ENCODE data around the gene SAMD4B. TPM values are rescaled to one million over a fixed set of nuclear protein-coding genes. Genes with fewer than 3 reads are reported as not detected.

The SAMD4B gene
- total RNA-seq, 4 donors from 2014 or later = 55.9 to 87.7 (median 73.2) TPM

DNA sequence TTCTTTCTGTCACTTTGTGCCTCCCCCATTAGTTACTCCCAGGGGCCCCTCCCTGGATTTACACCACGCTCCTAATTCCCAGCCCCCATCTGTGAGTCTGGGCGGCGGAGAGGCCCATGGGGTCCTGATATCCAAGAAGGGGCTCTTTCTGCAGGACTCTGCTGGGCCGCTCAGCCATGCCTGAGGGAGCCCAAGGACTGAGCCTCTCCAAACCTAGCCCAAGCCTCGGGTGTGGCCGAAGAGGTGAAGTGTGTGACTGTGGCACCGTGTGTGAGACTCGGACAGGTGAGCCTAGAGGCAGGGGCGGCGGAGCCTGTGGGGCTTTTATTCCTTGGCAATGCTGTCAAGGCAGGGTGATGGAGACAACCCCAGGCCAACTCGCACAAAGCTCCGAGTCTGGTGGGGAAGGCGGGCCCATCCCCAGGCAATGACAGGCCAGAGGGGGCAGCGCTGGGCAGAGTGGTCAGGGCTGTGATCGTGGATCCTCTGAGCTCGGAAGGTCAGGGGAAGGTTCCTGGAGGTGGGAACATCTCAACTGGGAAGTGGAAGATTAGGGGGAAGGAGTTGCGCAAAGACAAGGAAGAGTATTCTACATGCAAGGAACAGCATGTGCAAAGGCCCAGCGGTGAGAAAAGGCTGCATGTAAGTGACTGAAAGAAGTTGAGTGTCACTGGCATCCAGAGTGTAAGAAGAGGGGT, 71.8 kb downstream of the SAMD4B start:
- ATAC-seq (ENCODE audit: low FRiP score) (no peak), DNase-seq (ENCODE audit: low spot score) (no peak)
- TF ChIP-seq, protein P1, sequence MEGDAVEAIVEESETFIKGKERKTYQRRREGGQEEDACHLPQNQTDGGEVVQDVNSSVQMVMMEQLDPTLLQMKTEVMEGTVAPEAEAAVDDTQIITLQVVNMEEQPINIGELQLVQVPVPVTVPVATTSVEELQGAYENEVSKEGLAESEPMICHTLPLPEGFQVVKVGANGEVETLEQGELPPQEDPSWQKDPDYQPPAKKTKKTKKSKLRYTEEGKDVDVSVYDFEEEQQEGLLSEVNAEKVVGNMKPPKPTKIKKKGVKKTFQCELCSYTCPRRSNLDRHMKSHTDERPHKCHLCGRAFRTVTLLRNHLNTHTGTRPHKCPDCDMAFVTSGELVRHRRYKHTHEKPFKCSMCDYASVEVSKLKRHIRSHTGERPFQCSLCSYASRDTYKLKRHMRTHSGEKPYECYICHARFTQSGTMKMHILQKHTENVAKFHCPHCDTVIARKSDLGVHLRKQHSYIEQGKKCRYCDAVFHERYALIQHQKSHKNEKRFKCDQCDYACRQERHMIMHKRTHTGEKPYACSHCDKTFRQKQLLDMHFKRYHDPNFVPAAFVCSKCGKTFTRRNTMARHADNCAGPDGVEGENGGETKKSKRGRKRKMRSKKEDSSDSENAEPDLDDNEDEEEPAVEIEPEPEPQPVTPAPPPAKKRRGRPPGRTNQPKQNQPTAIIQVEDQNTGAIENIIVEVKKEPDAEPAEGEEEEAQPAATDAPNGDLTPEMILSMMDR (IDR thresholded peaks at IDR 0.05) = no peak

DNA sequence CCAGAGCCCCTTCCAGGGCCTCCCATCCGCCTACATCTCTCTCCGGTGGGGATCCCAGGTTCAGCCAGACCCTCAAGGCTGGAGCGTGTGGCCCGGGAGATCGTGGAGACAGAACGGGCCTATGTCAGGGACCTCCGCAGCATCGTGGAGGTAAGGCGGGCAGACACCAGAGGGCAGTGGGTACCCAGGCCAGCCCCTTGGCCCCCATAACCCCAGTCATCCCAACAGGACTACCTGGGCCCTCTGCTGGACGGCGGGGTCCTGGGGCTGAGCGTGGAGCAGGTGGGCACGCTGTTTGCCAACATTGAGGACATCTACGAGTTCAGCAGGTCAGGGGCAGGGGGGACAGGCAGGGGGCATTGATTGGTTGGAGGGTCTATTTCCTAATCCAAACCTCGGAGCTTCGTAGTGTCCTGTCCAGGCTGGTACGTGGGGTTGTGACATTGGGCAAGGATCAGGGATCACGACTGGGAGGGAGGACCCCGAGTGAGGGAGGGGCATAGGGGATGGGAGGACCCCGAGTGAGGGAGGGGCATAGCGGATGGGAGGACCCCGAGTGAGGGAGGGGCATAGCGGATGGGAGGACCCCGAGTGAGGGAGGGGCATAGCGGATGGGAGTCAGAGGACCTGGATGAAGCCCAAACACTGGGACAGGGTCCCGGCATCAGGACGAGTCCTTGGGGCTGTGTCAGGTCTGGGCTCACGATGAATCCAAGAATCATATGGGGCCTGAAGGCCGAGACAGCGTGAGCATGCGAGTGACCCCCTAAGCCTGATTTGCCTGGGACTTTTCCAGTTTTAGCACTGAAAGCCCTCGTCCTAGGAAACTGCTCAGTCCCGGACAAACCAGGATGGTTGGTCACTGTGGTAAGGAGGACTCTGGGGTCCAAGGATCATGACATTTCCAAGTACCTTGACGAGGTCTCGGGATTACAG, 73.2 kb downstream of the SAMD4B start:
- DNase-seq (ENCODE audit: low spot score) (no peak), ATAC-seq (ENCODE audit: low FRiP score) (no peak)
- TF ChIP-seq, protein P1 (IDR thresholded peaks at IDR 0.05) = no peak

DNA sequence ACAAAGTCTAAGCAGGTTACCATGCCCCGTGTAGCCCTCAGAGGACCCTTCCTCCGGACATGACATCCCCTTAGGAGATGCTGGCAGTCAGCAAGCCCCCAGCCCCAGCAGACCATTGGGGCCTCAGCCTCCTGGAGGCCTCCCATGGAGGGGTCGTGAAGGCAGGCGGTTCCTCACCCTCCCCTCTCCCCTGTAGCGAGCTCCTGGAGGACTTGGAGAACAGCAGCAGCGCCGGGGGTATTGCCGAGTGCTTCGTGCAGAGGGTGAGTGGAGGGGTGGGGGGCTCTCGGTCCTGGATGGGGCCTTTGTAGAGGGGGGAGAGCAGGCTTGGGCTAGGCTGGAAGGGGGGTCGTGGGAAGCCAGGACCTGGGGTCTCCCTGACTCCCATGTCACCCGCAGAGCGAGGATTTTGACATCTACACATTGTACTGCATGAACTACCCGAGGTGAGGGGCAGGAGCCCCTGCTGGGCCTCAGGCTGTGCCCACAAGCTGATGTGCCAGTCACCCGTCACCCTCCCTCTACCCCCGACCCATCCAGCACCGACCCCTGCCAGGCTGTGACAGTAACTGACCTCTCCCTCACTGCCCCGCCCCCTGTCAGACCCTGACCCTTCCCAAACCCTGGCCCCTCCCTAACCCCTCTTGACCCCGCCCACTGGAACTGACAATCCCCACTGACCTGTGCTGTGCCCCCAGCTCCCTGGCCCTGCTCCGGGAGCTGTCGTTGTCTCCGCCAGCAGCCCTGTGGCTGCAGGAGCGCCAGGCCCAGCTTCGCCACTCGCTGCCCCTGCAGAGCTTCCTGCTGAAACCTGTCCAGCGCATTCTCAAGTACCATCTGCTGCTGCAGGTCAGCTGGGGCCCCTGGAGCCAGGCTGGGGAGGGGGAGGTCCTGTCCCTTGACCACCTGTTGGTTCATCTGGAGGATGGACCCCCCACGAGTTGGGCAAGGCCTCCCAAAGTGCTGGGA, 74.2 kb downstream of the SAMD4B start:
- TF ChIP-seq, protein P1 (IDR thresholded peaks at IDR 0.05) = no peak
- ATAC-seq (ENCODE audit: low FRiP score) (no peak), DNase-seq (ENCODE audit: low spot score) (no peak)

DNA sequence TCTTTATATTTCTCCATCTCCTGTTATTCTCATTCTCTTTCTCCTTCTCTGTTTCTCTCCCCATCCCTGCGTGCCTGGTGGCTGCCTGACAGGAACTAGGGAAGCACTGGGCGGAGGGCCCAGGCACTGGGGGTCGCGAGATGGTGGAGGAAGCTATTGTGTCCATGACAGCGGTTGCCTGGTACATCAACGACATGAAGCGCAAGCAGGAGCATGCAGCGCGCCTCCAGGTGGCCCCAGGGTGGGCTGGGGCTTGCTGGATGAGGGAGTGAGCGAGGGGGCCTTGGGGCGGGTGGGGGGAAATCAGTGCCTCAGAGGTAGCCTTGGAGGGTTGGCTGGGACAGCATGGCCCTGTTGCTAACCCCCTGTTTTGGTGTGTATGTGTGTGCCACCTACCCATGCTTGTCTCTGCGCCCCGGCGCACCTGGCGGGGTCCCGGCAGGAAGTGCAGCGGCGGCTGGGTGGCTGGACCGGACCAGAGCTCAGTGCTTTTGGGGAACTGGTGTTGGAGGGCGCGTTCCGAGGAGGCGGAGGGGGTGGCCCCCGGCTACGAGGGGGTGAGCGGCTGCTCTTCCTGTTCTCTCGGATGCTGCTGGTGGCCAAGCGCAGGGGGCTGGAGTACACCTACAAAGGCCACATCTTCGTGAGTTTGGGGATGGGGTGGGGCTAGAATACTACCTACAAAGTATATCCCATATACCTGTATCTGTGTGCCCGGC, 75.4 kb downstream of the SAMD4B start:
- TF ChIP-seq, protein P1 (IDR thresholded peaks at IDR 0.05) = no peak
- DNase-seq (ENCODE audit: low spot score) = no peak
- no peak for ATAC-seq (ENCODE audit: low FRiP score)

DNA sequence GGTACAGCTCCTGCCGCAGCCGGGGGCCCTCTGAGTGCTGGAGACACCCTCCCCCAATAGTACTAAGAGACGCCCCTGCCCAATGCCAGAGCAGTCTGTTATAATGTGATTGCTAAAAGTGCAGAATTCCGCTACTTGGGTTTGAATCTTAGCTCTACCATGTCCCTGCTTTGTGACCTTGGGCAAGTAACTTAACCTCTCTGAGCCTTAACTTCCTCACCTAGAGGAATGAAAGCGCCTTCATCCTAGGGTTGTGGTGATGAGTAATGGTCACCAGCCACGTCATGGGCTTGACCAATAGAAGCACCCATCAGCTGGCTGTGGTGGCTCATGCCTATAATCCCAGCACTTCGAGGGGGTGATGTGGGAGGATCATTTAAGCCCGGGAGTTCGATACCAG, 76.8 kb downstream of the SAMD4B start:
- TF ChIP-seq, protein P1 (IDR thresholded peaks at IDR 0.05) = no peak
- ATAC-seq (ENCODE audit: low FRiP score) (no peak), DNase-seq (ENCODE audit: low spot score) (no peak)

DNA sequence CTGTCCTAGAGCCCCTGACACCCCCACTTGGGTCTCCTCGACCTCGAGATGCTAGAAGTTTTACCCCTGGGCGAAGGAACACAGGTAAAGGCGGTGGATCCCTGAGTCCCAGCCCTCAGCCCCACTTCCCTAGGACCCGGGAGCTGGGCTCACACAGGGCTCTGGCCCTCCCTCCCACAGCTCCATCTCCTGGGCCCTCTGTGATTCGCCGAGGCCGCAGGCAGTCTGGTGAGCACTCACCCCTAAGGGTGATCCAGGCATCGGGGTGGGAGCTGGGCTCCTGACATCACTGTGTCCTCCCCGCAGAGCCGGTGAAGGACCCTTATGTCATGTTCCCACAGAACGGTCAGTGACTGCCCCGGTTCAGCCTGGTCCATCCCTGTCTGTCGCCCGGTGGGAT, 78.5 kb downstream of the SAMD4B start:
- DNase-seq (ENCODE audit: low spot score) = no peak
- ATAC-seq (ENCODE audit: low FRiP score) = no peak
- TF ChIP-seq, protein P1 (IDR thresholded peaks at IDR 0.05) = no peak

All from omental fat pad (tissue), 4 donors.